Endometrial microvascular endothelial cells (primary cell): ENCODE results near the gene IL13. TPM values are rescaled to one million over a fixed set of nuclear protein-coding genes. Genes with fewer than 3 reads are reported as not detected.

Source experiments
- in situ Hi-C: cut with HindIII; loops from 2 replicates; pipeline ENCODE4 v1.10.0; 2017; ENCODE audit warnings: low sequenced_read_pairs, low pct_unique_long_range_greater_than_20kb; ENCODE audit errors: inconsistent ontology term
- total RNA-seq: library from RNA; depleted of rRNA; stranded (reverse); fragments of >200 nt; gene quantifications from one replicate; pipeline ENCODE4 v1.2.3, GENCODE V29; 2015; ENCODE audit errors: inconsistent ontology term

Gene IL13
- total RNA-seq, 1 donor from 2014 or later: not detected

DNA sequence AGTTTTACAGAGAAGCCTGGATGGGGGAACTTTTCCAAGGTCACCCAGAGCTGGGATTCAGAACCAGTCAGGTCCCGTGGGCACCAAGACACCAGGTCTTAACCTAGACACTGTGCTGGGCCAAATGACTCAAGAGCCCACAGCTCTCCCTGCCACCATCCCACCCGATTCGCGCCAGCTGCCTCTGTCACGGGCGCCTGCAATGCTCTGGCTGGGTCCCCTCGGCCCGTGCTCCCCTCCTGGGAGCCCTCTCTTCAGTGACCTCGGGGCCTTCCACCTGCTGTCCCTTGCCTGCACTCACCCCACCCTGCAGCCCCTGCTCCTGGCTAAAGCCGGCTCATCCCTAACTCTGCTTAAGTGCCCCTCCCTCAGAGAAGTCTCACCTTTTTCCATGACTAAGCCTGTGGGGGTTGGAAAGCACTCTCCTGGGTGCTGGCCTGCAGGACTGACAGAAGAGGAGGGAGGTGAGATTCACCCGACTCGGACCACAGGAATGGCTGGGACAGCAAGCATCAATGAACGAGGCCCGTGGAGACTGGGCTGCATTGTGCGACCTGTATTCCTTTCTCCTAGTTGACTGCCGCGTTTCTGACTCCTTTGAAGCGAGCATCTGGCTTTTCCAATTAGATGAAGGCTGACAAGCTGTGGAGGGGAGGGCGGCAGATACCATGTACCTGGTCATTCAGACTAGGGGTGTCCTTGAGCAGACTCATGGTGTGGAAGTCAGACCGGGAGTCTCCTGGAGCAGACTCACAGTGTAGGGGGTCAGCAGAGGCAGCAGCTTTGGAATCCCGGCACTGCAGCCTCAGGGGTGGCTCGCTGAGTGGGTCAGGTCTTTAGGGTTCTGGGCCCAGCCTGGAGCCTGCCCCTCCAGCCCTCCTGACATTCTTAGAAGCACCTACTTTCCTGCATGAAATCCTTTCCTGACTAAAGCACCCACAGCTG is 10.1 kb downstream of the IL13 start:
- in situ Hi-C loops: no loop called here

DNA sequence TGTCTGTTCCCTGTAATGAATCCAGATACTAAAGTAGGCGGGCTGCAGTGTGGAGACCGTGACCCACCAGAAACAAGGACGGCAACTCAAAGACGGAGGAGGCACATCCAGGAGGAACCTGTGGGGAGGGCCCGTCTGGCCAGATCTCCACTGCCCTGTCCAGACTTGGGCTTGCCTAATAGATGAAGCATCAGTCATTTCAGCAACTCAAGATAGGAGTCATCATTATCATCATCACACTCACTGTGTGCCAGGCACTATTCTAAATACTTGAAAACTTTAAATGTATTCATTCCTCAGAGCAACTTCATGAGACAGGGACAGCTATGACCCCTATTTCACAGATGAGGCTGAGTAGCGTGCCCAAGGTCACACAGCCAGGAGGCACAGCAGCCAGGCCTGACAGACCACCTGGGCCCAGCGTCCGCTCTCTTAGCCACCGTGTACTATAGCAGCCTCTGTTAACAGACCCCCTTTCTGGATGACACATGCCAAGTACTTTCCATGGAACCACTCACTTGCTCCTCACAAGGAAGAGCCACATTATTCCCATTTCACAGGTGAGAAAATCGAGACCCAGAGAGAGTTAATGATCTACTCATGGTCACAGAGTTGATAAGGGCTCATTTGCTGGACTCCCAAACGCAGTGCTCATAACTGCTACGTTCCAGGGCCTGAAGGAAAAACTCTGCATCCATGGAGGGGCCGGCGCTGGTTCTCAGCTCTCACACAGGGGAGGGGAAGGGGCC is 10.9 kb downstream of the IL13 start:
- in situ Hi-C loops: no loop called here

DNA sequence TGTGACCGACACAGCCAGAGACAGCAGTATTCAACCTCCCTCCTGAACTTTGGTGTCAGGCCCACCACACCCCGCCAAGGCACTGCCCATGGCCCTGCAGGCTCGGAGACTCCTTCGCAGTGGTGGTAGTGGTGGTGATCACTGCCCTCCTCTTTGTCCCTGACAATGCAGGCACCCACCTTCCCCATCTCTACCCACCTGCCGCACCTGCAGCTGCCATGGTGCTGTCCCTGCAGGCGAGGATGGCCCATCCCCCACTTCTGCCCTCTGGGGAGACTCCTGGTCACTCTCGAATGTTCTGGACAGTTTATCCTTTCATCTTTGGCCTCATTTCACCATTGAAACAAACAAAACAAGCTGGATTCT is 11.5 kb downstream of the IL13 start:
- in situ Hi-C loops: no loop called here

DNA sequence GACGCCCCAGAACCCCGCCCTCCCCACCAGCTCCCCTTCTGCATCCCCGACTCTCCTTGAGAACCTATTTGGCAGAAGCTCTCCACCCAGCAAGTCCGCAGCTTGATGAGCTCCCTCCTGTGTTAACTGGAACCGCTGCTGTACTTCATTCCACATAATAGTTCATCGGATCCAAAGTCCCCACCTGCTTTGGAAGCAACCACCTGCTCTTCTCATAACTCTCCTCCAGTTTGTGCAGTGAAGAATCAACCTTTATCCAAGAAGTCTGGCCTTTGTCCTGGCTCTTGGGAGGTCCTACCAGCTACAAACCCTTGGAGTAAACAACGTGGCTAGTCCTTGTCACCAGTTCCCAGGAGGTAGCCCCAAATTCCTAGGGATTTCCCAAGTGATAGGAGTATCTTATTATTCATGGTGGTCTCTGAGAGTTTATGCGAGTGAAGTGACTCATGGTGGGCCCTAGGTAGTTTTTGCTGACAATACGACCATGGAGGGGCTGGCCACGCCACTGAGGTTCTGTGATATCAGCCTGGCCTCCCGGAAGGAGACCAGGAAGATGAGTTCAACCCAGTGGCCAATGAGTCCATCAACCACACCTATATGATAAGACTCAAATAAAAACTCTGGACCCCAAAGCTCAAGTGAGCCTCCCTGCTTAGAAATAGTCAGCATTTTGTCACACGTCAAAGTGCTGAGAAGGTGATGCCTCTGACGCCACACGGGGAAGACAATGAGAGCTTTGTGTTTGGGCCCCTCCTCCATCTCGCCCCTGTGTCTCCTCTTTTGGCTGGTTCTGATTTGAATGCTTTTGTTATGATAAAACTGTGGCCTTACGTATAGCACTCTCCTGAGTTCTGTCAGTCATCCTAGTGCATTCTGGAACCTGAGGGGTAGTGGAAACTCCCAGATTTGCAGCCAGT is 12.3 kb downstream of the IL13 start:
- in situ Hi-C loops: no loop called here

DNA sequence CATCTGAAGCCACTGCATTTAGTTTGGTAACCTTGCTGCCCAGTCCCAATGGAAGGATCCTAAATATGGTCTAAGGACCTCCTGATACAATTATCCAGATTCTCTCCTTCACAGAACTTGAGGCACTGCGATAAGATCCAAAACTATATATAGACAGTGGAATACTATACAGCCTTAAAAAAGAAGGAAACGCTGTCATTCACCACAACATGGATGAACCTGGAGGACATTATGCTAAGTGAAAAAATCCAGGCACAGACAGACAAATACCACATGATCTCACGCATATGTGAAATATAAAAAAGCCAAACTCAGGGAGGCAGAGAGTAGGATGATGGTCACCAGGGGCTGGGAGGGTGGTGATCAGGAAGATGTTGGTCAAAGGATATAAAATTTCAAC is 13.0 kb downstream of the IL13 start:
- in situ Hi-C loops: no loop called here

DNA sequence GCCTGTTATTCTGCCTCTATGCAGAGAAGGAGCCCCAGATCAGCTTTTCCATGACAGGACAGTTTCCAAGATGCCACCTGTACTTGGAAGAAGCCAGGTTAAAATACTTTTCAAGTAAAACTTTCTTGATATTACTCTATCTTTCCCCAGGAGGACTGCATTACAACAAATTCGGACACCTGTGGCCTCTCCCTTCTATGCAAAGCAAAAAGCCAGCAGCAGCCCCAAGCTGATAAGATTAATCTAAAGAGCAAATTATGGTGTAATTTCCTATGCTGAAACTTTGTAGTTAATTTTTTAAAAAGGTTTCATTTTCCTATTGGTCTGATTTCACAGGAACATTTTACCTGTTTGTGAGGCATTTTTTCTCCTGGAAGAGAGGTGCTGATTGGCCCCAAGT is 15.5 kb downstream of the IL13 start:
- in situ Hi-C loops: no loop called here

DNA sequence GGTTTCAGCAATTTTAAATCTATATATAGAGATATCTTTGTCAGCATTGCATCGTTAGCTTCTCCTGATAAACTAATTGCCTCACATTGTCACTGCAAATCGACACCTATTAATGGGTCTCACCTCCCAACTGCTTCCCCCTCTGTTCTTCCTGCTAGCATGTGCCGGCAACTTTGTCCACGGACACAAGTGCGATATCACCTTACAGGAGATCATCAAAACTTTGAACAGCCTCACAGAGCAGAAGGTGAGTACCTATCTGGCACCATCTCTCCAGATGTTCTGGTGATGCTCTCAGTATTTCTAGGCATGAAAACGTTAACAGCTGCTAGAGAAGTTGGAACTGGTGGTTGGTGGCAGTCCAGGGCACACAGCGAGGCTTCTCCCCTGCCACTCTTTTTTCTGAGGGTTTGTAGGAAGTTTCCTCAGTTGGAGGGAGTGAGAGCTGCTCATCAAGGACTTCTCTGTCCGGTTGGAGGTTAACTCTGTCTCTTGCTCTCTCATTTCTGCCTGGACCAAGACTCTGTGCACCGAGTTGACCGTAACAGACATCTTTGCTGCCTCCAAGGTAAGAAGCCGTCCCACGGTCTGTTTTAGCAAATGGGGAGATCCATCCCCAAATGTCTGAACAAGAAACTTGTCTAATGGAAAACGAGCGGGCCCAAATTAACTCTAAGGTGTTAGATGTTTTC is 16.1 kb downstream of the IL13 start, which contains the start of gene IL4:
Gene IL4, plus strand, starts transcription at position 51 of the 692 bp plus-strand sequence. Its CDS starts 62 bp downstream, at position 113.
- in situ Hi-C loops: no loop called here

DNA sequence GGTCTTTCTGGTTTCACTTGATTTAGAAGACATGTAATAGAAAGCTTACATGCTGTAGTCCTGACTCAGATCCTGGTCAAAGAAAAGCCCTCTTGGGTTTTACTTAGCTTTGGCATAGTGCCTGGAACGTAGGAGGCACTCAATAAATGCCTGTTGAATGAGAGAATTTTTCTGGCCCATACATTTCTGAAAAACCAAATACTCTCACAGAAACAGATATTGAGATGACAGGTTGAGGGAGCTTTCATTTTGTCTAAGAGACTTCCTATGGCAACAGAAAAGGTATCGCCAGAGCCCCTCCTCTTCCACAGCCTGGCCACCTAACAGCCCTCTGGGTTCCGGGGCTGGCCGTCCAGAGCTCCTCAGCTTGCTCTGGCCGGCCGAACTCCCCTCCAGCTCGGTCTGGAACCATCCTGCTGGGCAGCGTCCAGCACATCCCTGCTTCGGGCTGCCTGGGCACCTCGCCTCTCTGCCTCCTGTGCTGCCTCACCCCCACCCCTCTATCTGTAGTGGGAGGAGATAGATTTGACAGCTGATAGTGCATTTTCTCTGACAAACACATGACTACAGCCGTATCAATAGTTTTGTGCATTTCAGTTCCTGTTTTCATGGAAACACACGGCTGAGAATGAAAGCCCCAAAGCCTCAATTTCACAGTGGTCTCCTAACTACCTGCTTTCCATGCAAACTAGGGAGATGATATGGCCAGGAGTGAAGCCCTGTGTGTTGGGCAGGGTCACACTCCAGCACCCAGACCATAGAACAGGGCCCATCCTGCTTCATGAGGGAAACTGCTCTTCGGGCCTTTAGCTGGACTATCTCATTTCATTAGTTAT is 16.9 kb downstream of the IL13 start:
- in situ Hi-C loops: no loop called here

DNA sequence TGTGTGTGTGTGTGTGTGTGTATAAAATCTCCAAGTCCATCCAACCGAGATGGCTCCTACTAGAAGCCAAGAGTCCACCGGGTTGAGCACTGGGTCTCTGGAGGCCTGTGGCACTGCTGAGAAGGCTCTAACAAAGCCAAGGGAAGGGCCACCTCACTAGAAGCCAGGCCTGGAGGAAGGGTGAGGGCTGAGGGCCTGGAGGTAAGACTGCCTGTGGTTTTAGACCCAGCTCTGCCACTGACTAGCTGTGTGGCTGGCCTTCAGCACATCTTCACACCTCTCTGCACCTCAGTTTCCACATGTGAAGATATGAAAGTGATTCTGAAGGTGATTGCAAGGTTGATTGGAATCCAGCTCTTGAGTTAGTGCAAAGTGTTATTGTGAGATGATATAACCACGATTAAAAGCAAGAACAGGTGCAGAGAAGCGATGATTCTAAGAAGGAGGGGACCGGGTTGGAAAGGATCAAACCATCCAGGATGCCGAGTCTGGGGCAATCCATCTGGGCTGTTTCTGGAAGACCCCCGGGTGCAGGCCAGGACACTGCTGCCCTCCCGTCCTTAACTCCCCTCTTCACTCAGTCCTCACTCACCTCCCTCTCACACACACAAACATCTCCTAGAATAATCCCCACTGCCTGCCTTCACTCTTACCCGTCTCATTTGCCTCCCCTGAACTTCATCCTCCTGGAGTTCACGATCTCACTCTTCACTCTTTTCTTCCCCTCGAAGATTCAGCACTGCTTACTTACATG is 18.1 kb downstream of the IL13 start:
- in situ Hi-C loops: no loop called here

DNA sequence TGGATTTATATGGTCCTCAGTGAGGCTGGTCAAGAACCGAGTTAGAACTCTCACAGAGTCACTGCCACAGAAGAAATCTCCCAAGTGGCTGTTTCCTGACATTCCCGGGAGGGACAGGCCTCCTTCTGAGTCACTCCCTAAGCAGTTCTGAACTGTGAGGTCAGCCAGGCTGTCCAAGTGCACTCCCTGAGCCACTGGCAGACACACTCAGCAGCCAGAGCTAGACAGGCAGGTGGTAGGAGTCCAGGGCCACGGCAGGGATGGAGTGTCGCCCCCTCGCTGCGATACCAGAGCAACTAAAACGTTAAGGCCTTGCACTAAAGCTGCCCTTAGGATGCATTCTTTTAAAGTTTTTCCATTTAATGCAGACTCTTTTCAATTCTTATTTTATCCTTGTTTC is 19.2 kb downstream of the IL13 start:
- in situ Hi-C loops: no loop called here

DNA sequence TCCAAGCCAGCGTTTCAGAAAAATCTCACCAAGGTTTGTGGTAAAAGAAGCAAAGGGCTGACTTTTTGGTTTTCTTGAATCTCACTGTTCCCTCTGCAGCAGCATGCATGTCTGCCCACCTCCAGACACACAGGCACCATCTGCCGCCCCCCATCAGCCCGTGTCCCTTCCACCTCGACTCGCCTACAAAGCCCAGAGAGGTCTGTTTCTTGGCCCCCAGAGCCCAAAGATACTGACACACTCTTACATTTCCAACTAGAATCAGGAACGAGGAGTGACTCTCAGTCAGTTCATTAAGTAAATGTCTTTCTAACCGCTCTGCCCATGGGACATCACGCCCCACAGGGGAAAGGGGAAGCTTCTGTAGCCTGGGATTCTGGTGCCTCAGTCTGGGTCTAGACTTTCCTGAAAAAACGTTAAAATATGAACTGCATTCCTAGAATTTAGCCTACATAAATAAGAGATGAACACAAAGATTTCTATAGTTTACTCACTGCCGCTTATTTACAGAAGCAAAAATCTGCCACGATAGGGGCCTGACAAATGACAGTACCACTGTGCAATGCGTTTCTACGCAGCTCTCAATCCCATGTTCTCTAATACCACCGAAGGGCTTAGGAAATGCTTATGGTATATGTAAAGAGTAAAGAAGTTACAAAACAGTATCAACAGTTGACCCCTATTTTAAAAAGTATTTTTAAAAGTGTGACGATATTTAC is 19.9 kb downstream of the IL13 start:
- in situ Hi-C loops: no loop called here

DNA sequence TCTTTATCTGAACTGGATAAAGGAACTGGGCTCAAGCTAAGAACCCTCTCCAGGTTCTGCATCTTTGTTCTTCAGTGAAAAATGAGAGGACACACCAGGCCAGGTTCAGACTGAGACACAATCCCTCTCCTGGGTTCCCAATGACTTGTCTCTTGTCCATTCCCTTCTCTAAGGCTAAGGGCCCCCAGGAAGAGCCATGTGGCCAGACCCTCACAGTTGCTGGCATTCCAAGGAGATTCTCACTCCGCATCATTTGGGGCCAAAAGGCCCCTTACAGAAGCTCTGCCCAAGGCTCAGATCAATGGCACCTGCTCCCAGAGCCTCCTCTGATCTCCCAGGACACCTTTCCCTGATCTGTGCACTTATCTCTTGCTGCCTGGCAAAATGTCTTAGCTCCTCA is 20.8 kb downstream of the IL13 start:
- in situ Hi-C loops: no loop called here

DNA sequence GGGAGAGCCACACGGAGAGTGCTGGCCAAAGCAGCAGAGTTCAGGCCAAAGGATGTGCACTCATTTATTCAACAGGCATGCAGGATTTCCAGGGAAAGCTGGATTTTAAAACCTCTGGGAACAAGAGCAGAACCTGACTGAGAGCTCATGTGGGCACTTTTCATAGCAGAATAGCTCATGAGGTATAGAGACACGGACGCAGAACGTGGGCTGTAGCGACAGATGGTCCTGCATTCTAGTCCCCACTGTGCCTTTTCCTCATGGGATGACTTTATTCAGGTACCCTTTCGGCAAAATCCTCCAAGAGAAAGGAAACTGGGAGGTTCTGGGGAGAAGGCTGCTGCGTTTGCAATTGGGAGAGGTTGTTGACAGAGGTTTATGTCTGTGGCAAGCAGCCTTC is 21.2 kb downstream of the IL13 start:
- in situ Hi-C loops: no loop called here

DNA sequence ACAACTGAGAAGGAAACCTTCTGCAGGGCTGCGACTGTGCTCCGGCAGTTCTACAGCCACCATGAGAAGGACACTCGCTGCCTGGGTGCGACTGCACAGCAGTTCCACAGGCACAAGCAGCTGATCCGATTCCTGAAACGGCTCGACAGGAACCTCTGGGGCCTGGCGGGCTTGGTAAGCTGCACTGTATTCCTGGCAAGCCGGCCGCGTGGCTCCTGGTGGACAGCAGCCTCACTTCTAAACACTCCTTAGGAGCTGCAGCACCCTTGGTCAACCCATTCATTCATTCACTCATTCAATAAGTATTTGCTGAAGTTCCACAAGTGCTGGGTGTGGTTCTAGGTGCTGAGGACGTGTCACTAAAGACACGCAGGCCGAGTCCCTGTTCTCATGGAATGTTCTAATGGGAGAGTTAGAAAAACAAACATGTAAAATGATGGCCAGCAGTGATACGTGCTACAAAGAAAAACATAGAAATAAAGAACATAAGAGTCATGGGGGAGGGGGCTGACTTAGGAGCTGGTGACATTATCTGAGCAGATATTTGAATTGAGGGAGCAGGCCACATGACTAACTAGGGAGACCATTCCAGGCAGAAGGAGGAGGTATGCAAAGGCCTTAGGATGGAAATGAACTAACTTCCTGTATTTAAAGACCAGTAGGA is 21.9 kb downstream of the IL13 start:
- in situ Hi-C loops: no loop called here

DNA sequence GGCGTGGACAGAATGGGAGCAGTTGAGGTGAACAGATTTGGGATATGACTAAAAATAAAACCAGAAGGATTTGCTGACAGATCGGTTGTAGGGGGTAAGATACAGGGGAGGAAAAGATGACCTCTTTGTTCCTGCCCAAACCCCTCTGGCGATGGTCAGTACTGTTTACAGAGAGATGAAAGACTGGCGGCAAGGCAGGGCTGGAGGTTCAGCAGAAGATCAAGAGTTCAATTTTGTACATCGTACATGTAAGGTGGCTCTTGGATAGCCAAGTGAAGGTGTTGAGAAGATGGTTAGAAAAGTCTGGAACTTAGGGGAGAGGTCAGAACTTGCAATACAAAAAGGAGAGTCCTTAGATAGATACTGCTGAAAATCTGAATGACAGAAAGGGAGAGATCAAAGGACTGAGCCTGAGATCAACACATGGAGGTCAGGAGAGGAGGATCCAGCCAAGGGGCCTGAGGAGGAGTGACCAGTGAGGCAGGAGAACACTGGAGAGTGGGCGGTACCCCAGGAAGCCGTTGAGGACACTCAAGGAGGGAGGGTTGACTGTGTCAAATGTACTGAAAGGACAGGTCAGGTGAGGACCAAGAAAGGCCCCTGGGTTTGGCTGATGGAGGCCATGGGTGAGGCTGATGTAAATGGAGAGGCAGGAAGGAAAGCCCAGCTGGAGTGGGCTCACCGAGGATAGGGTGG is 23.0 kb downstream of the IL13 start:
- in situ Hi-C loops: no loop called here

DNA sequence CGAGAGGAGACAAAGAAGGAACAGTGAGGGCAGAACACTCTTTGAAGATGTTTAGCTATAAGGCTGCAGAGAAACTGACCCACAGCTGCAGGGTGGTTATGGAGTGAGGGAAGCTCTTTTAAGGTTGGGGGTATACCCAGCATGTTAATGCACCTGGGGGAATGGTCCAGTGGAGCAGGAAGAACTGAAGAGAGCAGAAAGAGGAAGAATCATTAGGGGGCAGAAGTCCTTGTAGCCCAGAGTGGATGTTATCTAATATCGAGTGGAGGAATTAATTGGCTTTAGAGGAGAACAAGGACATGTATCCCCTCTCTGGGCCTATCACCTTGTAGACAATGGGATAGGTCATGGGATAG is 23.5 kb downstream of the IL13 start:
- in situ Hi-C loops: no loop called here
